Stimulated activated memory B cell treated with anti-CD40 and anti-IgM and Interleukin-4, amounts not matched to agents 10 μg/mL and 1 μg/mL and 100 μg/mL, for 72 hours (primary cell): ENCODE measurements around the gene TRAFD1.
"Not testable (repeated sequence)": the region's sequence is repeated elsewhere in the genome, so short reads cannot be mapped to it uniquely, and the experiment has no call there.

ENCODE experiments used
- ATAC-seq: fragments of 150-1000 bp; cut with Tn5 transposase; 2 replicates; pipeline ENCODE4 v1.10.0; 2021
- H3K27ac Mint-ChIP-seq: one replicate; pipeline ENCODE4 v1.8.0; 2022; ENCODE audit warnings: mild to moderate bottlenecking, mixed read lengths
- H3K27me3 Mint-ChIP-seq: one replicate; pipeline ENCODE4 v1.8.0; 2022; ENCODE audit warnings: mixed read lengths
- H3K36me3 Mint-ChIP-seq: one replicate; pipeline ENCODE4 v1.8.0; 2022; ENCODE audit warnings: mixed read lengths
- H3K4me1 Mint-ChIP-seq: one replicate; pipeline ENCODE4 v1.8.0; 2022; ENCODE audit warnings: mixed read lengths
- H3K4me3 Mint-ChIP-seq: one replicate; pipeline ENCODE4 v1.8.0; 2022; ENCODE audit warnings: mild to moderate bottlenecking, moderate library complexity, mixed read lengths
- H3K9me3 Mint-ChIP-seq: one replicate; pipeline ENCODE4 v1.8.0; 2022; ENCODE audit warnings: mixed read lengths

Gene TRAFD1

GRCh38 chr12:112125250-112125999 lies at the start of gene TRAFD1:
TRAFD1 (plus strand) TSS chr12:112125560; CDS start chr12:112130523, 4,963 bp downstream.
- H3K9me3 Mint-ChIP-seq, result no peaks in the 10 kb centered on the region
- peaks cover 8% of the 10 kb centered on the region for H3K36me3 Mint-ChIP-seq

GRCh38 chr12:112087055-112087850 lies 38.1 kb upstream of the TRAFD1 start:
- no peak overlapping the region for H3K27ac Mint-ChIP-seq
- no peaks in the 10 kb centered on the region for H3K9me3 Mint-ChIP-seq
- peaks cover 62% of the 10 kb centered on the region for H3K36me3 Mint-ChIP-seq
- no peaks in the 10 kb centered on the region for H3K27me3 Mint-ChIP-seq
- H3K4me3 Mint-ChIP-seq, result no peak overlapping the region
- no peak for ATAC-seq
- H3K4me1 Mint-ChIP-seq, result peaks cover 17% of the 10 kb centered on the region

More at GRCh38 chr12:112125250-112125999, at the start of gene TRAFD1:
- no peaks in the 10 kb centered on the region for H3K27me3 Mint-ChIP-seq
- peak within 1 kb of the TSS; percentile 80 for H3K4me3 Mint-ChIP-seq
- peaks cover 26% of the 10 kb centered on the region for H3K4me1 Mint-ChIP-seq
- ATAC-seq, result peak; percentile 100
- peak within 1 kb of the TSS; percentile 88 for H3K27ac Mint-ChIP-seq

GRCh38 chr12:112087851-112088250 lies 37.5 kb upstream of the TRAFD1 start:
- peaks cover 58% of the 10 kb centered on the region for H3K36me3 Mint-ChIP-seq

GRCh38 chr12:112091563-112091962 lies 33.8 kb upstream of the TRAFD1 start:
- H3K9me3 Mint-ChIP-seq, result no peaks in the 10 kb centered on the region
- ATAC-seq, result no peak
- H3K36me3 Mint-ChIP-seq, result peaks cover 51% of the 10 kb centered on the region
- H3K27ac Mint-ChIP-seq, result no peak overlapping the region
- H3K27me3 Mint-ChIP-seq, result no peaks in the 10 kb centered on the region
- no peak overlapping the region for H3K4me3 Mint-ChIP-seq
- H3K4me1 Mint-ChIP-seq, result peaks cover 15% of the 10 kb centered on the region

More at GRCh38 chr12:112087851-112088250, 37.5 kb upstream of the TRAFD1 start:
- no peak overlapping the region for H3K4me3 Mint-ChIP-seq
- H3K27ac Mint-ChIP-seq, result no peak overlapping the region
- H3K4me1 Mint-ChIP-seq, result peaks cover 14% of the 10 kb centered on the region
- H3K27me3 Mint-ChIP-seq, result no peaks in the 10 kb centered on the region
- ATAC-seq, result no peak
- H3K9me3 Mint-ChIP-seq, result no peaks in the 10 kb centered on the region

- H3K27ac Mint-ChIP-seq, result peak overlapping the region; percentile 92
- H3K4me1 Mint-ChIP-seq, result peaks cover 27% of the 10 kb centered on the region
- H3K36me3 Mint-ChIP-seq, result peaks cover 51% of the 10 kb centered on the region
- H3K27me3 Mint-ChIP-seq, result no peaks in the 10 kb centered on the region
- H3K4me3 Mint-ChIP-seq, result peak overlapping the region; percentile 69
- peak; percentile 98 for ATAC-seq
- H3K9me3 Mint-ChIP-seq, result no peaks in the 10 kb centered on the region
Measured at GRCh38 chr12:112096070-112096469, 29.3 kb upstream of the TRAFD1 start.

- Mint-ChIP-seq H3K27ac (peak overlapping the region; percentile 92), H3K4me3 (peak overlapping the region; percentile 57), H3K4me1 (peaks cover 29% of the 10 kb centered on the region), H3K9me3 (no peaks in the 10 kb centered on the region), H3K27me3 (no peaks in the 10 kb centered on the region), H3K36me3 (peaks cover 49% of the 10 kb centered on the region)
- ATAC-seq, result peak; percentile 88
Measured at GRCh38 chr12:112096667-112097066, 28.7 kb upstream of the TRAFD1 start.

GRCh38 chr12:112097641-112098040 lies 27.7 kb upstream of the TRAFD1 start:
- H3K36me3 Mint-ChIP-seq, result peaks cover 42% of the 10 kb centered on the region
- no peaks in the 10 kb centered on the region for H3K9me3 Mint-ChIP-seq
- no peak overlapping the region for H3K4me3 Mint-ChIP-seq
- no peaks in the 10 kb centered on the region for H3K27me3 Mint-ChIP-seq
- no peak for ATAC-seq
- H3K27ac Mint-ChIP-seq, result peak overlapping the region; percentile 92
- H3K4me1 Mint-ChIP-seq, result peaks cover 29% of the 10 kb centered on the region

- H3K4me1 Mint-ChIP-seq, result peaks cover 45% of the 10 kb centered on the region
- not testable (repeated sequence) for H3K4me3 Mint-ChIP-seq, ATAC-seq
Measured at GRCh38 chr12:112100500-112100899, 24.9 kb upstream of the TRAFD1 start.

GRCh38 chr12:112102127-112102526 lies 23.2 kb upstream of the TRAFD1 start:
- peaks cover 35% of the 10 kb centered on the region for H3K36me3 Mint-ChIP-seq
- no peak for ATAC-seq
- H3K4me3 Mint-ChIP-seq, result no peak overlapping the region
- H3K27me3 Mint-ChIP-seq, result no peaks in the 10 kb centered on the region
- no peak overlapping the region for H3K27ac Mint-ChIP-seq
- H3K9me3 Mint-ChIP-seq, result no peaks in the 10 kb centered on the region
- peaks cover 45% of the 10 kb centered on the region for H3K4me1 Mint-ChIP-seq

More at GRCh38 chr12:112100500-112100899, 24.9 kb upstream of the TRAFD1 start:
- not testable (repeated sequence) for H3K27me3 Mint-ChIP-seq, H3K9me3 Mint-ChIP-seq
- peaks cover 34% of the 10 kb centered on the region for H3K36me3 Mint-ChIP-seq
- peak overlapping the region; percentile 41 for H3K27ac Mint-ChIP-seq

GRCh38 chr12:112102746-112103145 lies 22.6 kb upstream of the TRAFD1 start:
- Mint-ChIP-seq H3K4me1 (peaks cover 50% of the 10 kb centered on the region), H3K36me3 (peaks cover 33% of the 10 kb centered on the region)
- H3K27me3 Mint-ChIP-seq, ATAC-seq, H3K9me3 Mint-ChIP-seq, H3K27ac Mint-ChIP-seq, H3K4me3 Mint-ChIP-seq: not testable (repeated sequence)

- H3K4me3 Mint-ChIP-seq, result no peak overlapping the region
- no peak overlapping the region for H3K27ac Mint-ChIP-seq
- ATAC-seq, result no peak
- H3K27me3 Mint-ChIP-seq, result no peaks in the 10 kb centered on the region
- peaks cover 56% of the 10 kb centered on the region for H3K4me1 Mint-ChIP-seq
- peaks cover 33% of the 10 kb centered on the region for H3K36me3 Mint-ChIP-seq
- no peaks in the 10 kb centered on the region for H3K9me3 Mint-ChIP-seq
Measured at GRCh38 chr12:112103758-112104503, 21.4 kb upstream of the TRAFD1 start.

- ATAC-seq, result no peak
- Mint-ChIP-seq H3K4me1 (peaks cover 53% of the 10 kb centered on the region), H3K9me3 (no peaks in the 10 kb centered on the region), H3K36me3 (peaks cover 17% of the 10 kb centered on the region), H3K4me3 (no peak overlapping the region), H3K27me3 (no peaks in the 10 kb centered on the region), H3K27ac (peak overlapping the region; percentile 99)
Measured at GRCh38 chr12:112105891-112106290, 19.5 kb upstream of the TRAFD1 start.

- ATAC-seq, result peak; percentile 39
- no peaks in the 10 kb centered on the region for H3K27me3 Mint-ChIP-seq
- peak overlapping the region; percentile 95 for H3K4me3 Mint-ChIP-seq
- peaks cover 55% of the 10 kb centered on the region for H3K4me1 Mint-ChIP-seq
- peaks cover 11% of the 10 kb centered on the region for H3K36me3 Mint-ChIP-seq
- peak overlapping the region; percentile 99 for H3K27ac Mint-ChIP-seq
- no peaks in the 10 kb centered on the region for H3K9me3 Mint-ChIP-seq
Measured at GRCh38 chr12:112107306-112108201, 17.8 kb upstream of the TRAFD1 start.
